HCT116 (cell line): Measurements from ENCODE around the gene TRIOBP.

Experiments
- CBX3 ChIP-seq: IDR thresholded peaks from 2 replicates; pipeline ENCODE4 v1.6.1; 2012; ENCODE audit warnings: low read depth
- CEBPB ChIP-seq: IDR thresholded peaks from 2 replicates; pipeline ENCODE4 v1.6.1; 2012; ENCODE audit warnings: low read depth
- EGR1 ChIP-seq: IDR thresholded peaks from 2 replicates; pipeline ENCODE4 v1.6.1; 2012; ENCODE audit warnings: low read depth
- ELF1 ChIP-seq: IDR thresholded peaks from 2 replicates; pipeline ENCODE4 v1.6.1; 2012; ENCODE audit warnings: low read depth, borderline replicate concordance
- POLR2A ChIP-seq: IDR thresholded peaks from 2 replicates; pipeline ENCODE4 v1.7.0; 2011; ENCODE audit warnings: borderline replicate concordance; ENCODE audit not compliant: insufficient read depth, insufficient read length; ENCODE audit errors: extremely low read depth
- SIN3A ChIP-seq: IDR thresholded peaks from 2 replicates; pipeline ENCODE4 v1.6.1; 2012; ENCODE audit warnings: low read depth
- SP1 ChIP-seq: IDR thresholded peaks from 2 replicates; pipeline ENCODE4 v1.6.1; 2012; ENCODE audit warnings: low read depth
- SRF ChIP-seq: IDR thresholded peaks from 2 replicates; pipeline ENCODE4 v1.6.1; 2012; ENCODE audit warnings: low read depth
- ZNF274 ChIP-seq: fragments of 200-500 bp; sonication (Bioruptor generic); IDR thresholded peaks from 2 replicates; pipeline ENCODE4 v1.6.1; 2014; ENCODE audit warnings: mild to moderate bottlenecking, low read depth, low read length, inconsistent platforms
- TF ChIP-seq, protein P1 (sequence below), 3 experiments: fragments of 200-600 bp in 1 of 3; sonication (generic) in 1 of 3; IDR thresholded peaks in 2 of 3; conservative IDR thresholded peaks in 1 of 3; 2 replicates each; pipeline ENCODE4 v1.5.1; 2012 to 2017; ENCODE audit warnings: low read depth in 2 of 3, low read length in 2 of 3, antibody characterized with exemption in 1 of 3, borderline replicate concordance in 1 of 3, control low read depth in 1 of 3, mild to moderate bottlenecking in 1 of 3, mixed read lengths in 1 of 3, mixed run types in 1 of 3, moderate library complexity in 1 of 3; ENCODE audit not compliant: insufficient read depth in 1 of 3

GRCh38 chr22:37749831-37750595, 53.2 kb downstream of the TRIOBP start:
- TF ChIP-seq, protein P1, sequence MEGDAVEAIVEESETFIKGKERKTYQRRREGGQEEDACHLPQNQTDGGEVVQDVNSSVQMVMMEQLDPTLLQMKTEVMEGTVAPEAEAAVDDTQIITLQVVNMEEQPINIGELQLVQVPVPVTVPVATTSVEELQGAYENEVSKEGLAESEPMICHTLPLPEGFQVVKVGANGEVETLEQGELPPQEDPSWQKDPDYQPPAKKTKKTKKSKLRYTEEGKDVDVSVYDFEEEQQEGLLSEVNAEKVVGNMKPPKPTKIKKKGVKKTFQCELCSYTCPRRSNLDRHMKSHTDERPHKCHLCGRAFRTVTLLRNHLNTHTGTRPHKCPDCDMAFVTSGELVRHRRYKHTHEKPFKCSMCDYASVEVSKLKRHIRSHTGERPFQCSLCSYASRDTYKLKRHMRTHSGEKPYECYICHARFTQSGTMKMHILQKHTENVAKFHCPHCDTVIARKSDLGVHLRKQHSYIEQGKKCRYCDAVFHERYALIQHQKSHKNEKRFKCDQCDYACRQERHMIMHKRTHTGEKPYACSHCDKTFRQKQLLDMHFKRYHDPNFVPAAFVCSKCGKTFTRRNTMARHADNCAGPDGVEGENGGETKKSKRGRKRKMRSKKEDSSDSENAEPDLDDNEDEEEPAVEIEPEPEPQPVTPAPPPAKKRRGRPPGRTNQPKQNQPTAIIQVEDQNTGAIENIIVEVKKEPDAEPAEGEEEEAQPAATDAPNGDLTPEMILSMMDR (IDR thresholded peaks at IDR 0.05 in 2 of 3, conservative IDR thresholded peaks at IDR 0.05 in 1 of 3; ENCODE audit: borderline replicate concordance in 1 of 3, insufficient read depth in 1 of 3, low read depth in 2 of 3, low read length in 2 of 3): no peak
- TF ChIP-seq CEBPB (no peak), EGR1 (no peak), SP1 (no peak), CBX3 (no peak), POLR2A (peak; percentile 33), ZNF274 (no peak), ELF1 (no peak), SRF (no peak), SIN3A (no peak)
